ENCODE data around the gene HOXA3.

The HOXA3 gene

DNA sequence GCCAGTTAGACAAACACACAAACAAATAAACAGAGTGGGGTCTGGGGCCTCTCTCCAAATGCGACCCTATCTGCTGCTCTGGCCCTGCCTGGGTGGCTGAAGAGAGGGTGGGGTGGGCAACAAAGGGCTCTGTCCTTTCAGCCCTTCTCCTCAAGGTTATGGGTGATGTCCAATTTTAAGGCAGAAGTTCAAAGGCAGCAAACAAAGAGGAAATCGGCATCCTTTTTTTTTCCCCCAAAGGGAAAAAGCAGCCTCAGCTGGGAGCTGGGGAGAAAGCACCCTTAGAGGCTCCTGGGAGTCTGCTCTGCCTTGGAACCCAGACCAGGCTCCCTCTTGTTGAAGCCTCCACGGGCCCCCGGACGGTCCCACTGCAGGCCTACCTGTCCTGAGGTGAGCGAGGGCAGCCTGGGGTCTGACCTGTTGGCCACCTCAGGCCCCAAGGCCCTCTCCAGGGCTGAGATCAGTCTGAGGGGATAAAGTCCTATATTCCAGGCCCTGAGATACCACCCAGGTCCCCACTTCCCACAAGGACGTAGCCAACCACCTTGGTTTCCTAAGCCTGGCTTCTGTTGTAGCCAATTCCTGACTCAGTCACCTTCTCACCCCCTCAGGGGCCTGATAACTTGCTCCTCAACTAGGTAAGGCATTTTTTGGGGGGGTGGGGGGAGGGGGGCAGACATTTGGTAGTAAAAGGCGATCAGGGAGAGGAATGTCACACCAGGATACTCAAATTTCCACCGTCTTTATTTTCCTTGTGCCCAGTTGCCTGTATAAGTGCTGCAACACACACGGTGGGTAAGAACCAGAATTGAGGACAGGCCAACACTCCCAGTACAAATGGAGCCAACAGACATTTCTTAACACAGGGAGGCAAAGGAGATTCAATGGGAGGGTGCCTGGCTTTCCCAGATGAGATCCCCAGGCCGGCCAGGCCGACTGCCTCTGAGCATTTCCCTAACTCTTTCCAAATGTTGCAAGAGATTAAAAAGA, 28.3 kb upstream of the HOXA3 start:
- TF ChIP-seq PPARA (CRISPR knock-in tag; IDR thresholded peaks at IDR 0.05; ENCODE audit: borderline replicate concordance) (no peak), ZNF8 (CRISPR knock-in tag; IDR thresholded peaks at IDR 0.05) (no peak), ZFP3 (CRISPR knock-in tag; IDR thresholded peaks at IDR 0.05) (no peak), ISL1 (CRISPR knock-in tag; IDR thresholded peaks at IDR 0.05) (no peak), BACH2 (CRISPR knock-in tag; IDR thresholded peaks at IDR 0.05; ENCODE audit: borderline replicate concordance) (no peak), ESRRG (CRISPR knock-in tag; IDR thresholded peaks at IDR 0.05) (no peak), TCF4 (CRISPR knock-in tag; IDR thresholded peaks at IDR 0.05; ENCODE audit: borderline replicate concordance) (no peak), CSDC2 (CRISPR knock-in tag; IDR thresholded peaks at IDR 0.05) (no peak), ZNF565 (CRISPR knock-in tag; conservative IDR thresholded peaks at IDR 0.05; ENCODE audit: low read depth) (no peak), ZNF70 (CRISPR knock-in tag; IDR thresholded peaks at IDR 0.05) (no peak), GLIS3 (CRISPR knock-in tag; IDR thresholded peaks at IDR 0.05) (no peak), RARB (CRISPR knock-in tag; IDR thresholded peaks at IDR 0.05) (no peak), ZC3H10 (CRISPR knock-in tag; IDR thresholded peaks at IDR 0.05) (no peak), SNAI2 (CRISPR knock-in tag; IDR thresholded peaks at IDR 0.05) (no peak), ARNTL (CRISPR knock-in tag; IDR thresholded peaks at IDR 0.05; ENCODE audit: borderline replicate concordance, low read depth) (no peak), OSR1 (CRISPR knock-in tag; IDR thresholded peaks at IDR 0.05) (no peak)
- TF ChIP-seq, protein P1, sequence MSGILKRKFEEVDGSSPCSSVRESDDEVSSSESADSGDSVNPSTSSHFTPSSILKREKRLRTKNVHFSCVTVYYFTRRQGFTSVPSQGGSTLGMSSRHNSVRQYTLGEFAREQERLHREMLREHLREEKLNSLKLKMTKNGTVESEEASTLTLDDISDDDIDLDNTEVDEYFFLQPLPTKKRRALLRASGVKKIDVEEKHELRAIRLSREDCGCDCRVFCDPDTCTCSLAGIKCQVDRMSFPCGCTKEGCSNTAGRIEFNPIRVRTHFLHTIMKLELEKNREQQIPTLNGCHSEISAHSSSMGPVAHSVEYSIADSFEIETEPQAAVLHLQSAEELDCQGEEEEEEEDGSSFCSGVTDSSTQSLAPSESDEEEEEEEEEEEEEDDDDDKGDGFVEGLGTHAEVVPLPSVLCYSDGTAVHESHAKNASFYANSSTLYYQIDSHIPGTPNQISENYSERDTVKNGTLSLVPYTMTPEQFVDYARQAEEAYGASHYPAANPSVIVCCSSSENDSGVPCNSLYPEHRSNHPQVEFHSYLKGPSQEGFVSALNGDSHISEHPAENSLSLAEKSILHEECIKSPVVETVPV (CRISPR knock-in tag; IDR thresholded peaks at IDR 0.05), result no peak
- TF ChIP-seq, protein P2, sequence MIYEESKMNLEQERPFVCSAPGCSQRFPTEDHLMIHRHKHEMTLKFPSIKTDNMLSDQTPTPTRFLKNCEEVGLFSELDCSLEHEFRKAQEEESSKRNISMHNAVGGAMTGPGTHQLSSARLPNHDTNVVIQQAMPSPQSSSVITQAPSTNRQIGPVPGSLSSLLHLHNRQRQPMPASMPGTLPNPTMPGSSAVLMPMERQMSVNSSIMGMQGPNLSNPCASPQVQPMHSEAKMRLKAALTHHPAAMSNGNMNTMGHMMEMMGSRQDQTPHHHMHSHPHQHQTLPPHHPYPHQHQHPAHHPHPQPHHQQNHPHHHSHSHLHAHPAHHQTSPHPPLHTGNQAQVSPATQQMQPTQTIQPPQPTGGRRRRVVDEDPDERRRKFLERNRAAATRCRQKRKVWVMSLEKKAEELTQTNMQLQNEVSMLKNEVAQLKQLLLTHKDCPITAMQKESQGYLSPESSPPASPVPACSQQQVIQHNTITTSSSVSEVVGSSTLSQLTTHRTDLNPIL (CRISPR knock-in tag; IDR thresholded peaks at IDR 0.05; ENCODE audit: low read depth), result no peak
- TF ChIP-seq, protein P3, sequence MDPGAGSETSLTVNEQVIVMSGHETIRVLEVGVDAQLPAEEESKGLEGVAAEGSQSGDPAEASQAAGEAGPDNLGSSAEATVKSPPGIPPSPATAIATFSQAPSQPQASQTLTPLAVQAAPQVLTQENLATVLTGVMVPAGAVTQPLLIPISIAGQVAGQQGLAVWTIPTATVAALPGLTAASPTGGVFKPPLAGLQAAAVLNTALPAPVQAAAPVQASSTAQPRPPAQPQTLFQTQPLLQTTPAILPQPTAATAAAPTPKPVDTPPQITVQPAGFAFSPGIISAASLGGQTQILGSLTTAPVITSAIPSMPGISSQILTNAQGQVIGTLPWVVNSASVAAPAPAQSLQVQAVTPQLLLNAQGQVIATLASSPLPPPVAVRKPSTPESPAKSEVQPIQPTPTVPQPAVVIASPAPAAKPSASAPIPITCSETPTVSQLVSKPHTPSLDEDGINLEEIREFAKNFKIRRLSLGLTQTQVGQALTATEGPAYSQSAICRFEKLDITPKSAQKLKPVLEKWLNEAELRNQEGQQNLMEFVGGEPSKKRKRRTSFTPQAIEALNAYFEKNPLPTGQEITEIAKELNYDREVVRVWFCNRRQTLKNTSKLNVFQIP (CRISPR knock-in tag; IDR thresholded peaks at IDR 0.05; ENCODE audit: borderline replicate concordance, low read depth), result no peak
- ATAC-seq, result no peak

- TF ChIP-seq ZFP3 (CRISPR knock-in tag; IDR thresholded peaks at IDR 0.05) (no peak), ESRRG (CRISPR knock-in tag; IDR thresholded peaks at IDR 0.05) (no peak)
- TF ChIP-seq, protein P1 (CRISPR knock-in tag; IDR thresholded peaks at IDR 0.05), result no peak
- TF ChIP-seq, protein P4, sequence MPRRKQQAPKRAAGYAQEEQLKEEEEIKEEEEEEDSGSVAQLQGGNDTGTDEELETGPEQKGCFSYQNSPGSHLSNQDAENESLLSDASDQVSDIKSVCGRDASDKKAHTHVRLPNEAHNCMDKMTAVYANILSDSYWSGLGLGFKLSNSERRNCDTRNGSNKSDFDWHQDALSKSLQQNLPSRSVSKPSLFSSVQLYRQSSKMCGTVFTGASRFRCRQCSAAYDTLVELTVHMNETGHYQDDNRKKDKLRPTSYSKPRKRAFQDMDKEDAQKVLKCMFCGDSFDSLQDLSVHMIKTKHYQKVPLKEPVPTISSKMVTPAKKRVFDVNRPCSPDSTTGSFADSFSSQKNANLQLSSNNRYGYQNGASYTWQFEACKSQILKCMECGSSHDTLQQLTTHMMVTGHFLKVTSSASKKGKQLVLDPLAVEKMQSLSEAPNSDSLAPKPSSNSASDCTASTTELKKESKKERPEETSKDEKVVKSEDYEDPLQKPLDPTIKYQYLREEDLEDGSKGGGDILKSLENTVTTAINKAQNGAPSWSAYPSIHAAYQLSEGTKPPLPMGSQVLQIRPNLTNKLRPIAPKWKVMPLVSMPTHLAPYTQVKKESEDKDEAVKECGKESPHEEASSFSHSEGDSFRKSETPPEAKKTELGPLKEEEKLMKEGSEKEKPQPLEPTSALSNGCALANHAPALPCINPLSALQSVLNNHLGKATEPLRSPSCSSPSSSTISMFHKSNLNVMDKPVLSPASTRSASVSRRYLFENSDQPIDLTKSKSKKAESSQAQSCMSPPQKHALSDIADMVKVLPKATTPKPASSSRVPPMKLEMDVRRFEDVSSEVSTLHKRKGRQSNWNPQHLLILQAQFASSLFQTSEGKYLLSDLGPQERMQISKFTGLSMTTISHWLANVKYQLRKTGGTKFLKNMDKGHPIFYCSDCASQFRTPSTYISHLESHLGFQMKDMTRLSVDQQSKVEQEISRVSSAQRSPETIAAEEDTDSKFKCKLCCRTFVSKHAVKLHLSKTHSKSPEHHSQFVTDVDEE (CRISPR knock-in tag; IDR thresholded peaks at IDR 0.05), result no peak
- ATAC-seq, result peak; percentile 88
Measured at GRCh38 chr7:27179503-27180430, 27.4 kb upstream of the HOXA3 start.
